HEK293 (cell line): ENCODE data around the gene PNRC1.

Experiments used
- TCF7L2 ChIP-seq: IDR thresholded peaks from 2 replicates; pipeline ENCODE4 v1.6.1; 2011; ENCODE audit warnings: low read depth, mild to moderate bottlenecking, inconsistent platforms, low read length, moderate library complexity, borderline replicate concordance
- ZBTB8A ChIP-seq: fragments of 450-650 bp; formaldehyde crosslinking; IDR thresholded peaks from 2 replicates; pipeline ENCODE4 v1.5.1; 2016; ENCODE audit warnings: missing biosample characterization, missing genetic modification characterization
- ZNF302 ChIP-seq: fragments of 450-650 bp; formaldehyde crosslinking; IDR thresholded peaks from 2 replicates; pipeline ENCODE4 v1.5.1; 2016; ENCODE audit warnings: missing biosample characterization, missing genetic modification characterization, low read depth
- ZNF416 ChIP-seq: fragments of 450-650 bp; formaldehyde crosslinking; IDR thresholded peaks from 2 replicates; pipeline ENCODE4 v1.5.1; 2016; ENCODE audit warnings: missing biosample characterization, missing genetic modification characterization
- ZNF677 ChIP-seq: fragments of 450-650 bp; IDR thresholded peaks from 2 replicates; pipeline ENCODE4 v1.5.0; 2018; ENCODE audit warnings: missing biosample characterization, mild to moderate bottlenecking, missing genetic modification characterization, moderate library complexity
- ZNF707 ChIP-seq: fragments of 450-650 bp; formaldehyde crosslinking; IDR thresholded peaks from 2 replicates; pipeline ENCODE4 v1.5.1; 2016; ENCODE audit warnings: missing biosample characterization, missing genetic modification characterization
- TF ChIP-seq, protein P1 (sequence below): sonication (generic); formaldehyde crosslinking; IDR thresholded peaks from 2 replicates; pipeline ENCODE4 v1.8.1; 2022; ENCODE audit warnings: mild to moderate bottlenecking, moderate library complexity, missing genetic modification reagents
- TF ChIP-seq, protein P2 (sequence below): IDR thresholded peaks from 2 replicates; pipeline ENCODE4 v1.6.1; 2011; ENCODE audit warnings: mild to moderate bottlenecking, low read depth, low read length, borderline replicate concordance
- TF ChIP-seq, protein P3 (sequence below): fragments of 450-650 bp; formaldehyde crosslinking; IDR thresholded peaks from 2 replicates; pipeline ENCODE4 v1.5.1; 2016; ENCODE audit warnings: missing biosample characterization, missing genetic modification characterization
- TF ChIP-seq, protein P4 (sequence below): fragments of 450-650 bp; formaldehyde crosslinking; IDR thresholded peaks from 2 replicates; pipeline ENCODE4 v1.5.1; 2016; ENCODE audit warnings: missing biosample characterization, missing genetic modification characterization, low read depth

DNA sequence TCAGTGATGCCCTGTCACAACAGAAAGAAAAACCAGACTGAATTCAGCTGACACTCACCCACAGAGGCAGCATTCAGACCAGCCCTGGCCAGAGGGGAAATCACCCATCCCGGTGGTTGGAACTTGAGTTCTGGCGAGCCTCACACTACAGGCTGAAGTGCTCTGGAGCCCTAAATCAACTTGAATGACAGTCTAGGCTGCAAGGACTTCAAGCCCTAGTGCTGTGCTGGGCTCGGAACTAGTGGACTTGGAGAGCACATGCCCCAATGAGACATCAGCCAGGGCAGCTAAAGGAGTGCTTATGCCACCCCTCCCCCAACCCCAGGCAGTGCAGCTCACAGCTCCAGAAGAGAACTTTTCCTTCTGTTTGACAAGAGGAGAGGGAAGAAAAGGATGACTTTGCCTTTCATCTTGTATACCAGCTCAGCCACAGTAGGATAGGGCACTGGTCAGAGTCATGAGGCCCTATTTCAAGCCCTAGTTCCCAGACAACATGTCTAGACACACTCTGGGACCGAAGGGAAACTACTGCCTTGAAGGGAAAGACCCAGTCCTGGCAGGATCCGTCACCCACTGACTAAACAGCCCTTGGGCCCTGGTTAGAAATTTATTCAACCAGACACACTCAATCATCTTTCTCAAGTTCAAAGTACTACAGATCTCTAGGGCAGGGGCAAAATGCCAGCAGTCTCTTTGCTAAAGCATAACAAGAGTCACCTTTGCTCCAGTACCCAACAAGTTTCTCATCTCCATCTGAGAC, 43.2 kb upstream of the PNRC1 start:
- TF ChIP-seq, protein P1, sequence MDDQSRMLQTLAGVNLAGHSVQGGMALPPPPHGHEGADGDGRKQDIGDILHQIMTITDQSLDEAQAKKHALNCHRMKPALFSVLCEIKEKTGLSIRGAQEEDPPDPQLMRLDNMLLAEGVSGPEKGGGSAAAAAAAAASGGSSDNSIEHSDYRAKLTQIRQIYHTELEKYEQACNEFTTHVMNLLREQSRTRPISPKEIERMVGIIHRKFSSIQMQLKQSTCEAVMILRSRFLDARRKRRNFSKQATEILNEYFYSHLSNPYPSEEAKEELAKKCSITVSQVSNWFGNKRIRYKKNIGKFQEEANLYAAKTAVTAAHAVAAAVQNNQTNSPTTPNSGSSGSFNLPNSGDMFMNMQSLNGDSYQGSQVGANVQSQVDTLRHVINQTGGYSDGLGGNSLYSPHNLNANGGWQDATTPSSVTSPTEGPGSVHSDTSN: no peak
- TF ChIP-seq, protein P2, sequence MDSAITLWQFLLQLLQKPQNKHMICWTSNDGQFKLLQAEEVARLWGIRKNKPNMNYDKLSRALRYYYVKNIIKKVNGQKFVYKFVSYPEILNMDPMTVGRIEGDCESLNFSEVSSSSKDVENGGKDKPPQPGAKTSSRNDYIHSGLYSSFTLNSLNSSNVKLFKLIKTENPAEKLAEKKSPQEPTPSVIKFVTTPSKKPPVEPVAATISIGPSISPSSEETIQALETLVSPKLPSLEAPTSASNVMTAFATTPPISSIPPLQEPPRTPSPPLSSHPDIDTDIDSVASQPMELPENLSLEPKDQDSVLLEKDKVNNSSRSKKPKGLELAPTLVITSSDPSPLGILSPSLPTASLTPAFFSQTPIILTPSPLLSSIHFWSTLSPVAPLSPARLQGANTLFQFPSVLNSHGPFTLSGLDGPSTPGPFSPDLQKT: no peak
- TF ChIP-seq, protein P3, sequence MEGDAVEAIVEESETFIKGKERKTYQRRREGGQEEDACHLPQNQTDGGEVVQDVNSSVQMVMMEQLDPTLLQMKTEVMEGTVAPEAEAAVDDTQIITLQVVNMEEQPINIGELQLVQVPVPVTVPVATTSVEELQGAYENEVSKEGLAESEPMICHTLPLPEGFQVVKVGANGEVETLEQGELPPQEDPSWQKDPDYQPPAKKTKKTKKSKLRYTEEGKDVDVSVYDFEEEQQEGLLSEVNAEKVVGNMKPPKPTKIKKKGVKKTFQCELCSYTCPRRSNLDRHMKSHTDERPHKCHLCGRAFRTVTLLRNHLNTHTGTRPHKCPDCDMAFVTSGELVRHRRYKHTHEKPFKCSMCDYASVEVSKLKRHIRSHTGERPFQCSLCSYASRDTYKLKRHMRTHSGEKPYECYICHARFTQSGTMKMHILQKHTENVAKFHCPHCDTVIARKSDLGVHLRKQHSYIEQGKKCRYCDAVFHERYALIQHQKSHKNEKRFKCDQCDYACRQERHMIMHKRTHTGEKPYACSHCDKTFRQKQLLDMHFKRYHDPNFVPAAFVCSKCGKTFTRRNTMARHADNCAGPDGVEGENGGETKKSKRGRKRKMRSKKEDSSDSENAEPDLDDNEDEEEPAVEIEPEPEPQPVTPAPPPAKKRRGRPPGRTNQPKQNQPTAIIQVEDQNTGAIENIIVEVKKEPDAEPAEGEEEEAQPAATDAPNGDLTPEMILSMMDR (tag by site-specific recombination): no peak
- TF ChIP-seq, protein P4, sequence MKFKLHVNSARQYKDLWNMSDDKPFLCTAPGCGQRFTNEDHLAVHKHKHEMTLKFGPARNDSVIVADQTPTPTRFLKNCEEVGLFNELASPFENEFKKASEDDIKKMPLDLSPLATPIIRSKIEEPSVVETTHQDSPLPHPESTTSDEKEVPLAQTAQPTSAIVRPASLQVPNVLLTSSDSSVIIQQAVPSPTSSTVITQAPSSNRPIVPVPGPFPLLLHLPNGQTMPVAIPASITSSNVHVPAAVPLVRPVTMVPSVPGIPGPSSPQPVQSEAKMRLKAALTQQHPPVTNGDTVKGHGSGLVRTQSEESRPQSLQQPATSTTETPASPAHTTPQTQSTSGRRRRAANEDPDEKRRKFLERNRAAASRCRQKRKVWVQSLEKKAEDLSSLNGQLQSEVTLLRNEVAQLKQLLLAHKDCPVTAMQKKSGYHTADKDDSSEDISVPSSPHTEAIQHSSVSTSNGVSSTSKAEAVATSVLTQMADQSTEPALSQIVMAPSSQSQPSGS (tag by site-specific recombination): no peak
- no peak for TF ChIP-seq ZNF677 (tag by site-specific recombination)
- TF ChIP-seq TCF7L2: no peak
- no peak for TF ChIP-seq ZNF302 (tag by site-specific recombination)
- no peak for TF ChIP-seq ZNF416
- TF ChIP-seq ZBTB8A (tag by site-specific recombination): no peak
- TF ChIP-seq ZNF707: no peak
